SIG-M5 (cell line): ENCODE results near the gene CCNYL1.
"Not testable (repeated sequence)": the region's sequence is repeated elsewhere in the genome, so short reads cannot be mapped to it uniquely, and the experiment has no call there.

Experiments
- DNase-seq: peaks from one replicate; lab custom pipeline; 2025; lab: John Stamatoyannopoulos, UW

Gene CCNYL1

GRCh38 chr2:207697411-207697810, 14.0 kb upstream of the CCNYL1 start:
- DNase-seq: no peak

GRCh38 chr2:207698301-207698700, 13.1 kb upstream of the CCNYL1 start:
- no peak for DNase-seq

- no peak for DNase-seq
Observed at GRCh38 chr2:207704078-207704477, 7.4 kb upstream of the CCNYL1 start.

DNA sequence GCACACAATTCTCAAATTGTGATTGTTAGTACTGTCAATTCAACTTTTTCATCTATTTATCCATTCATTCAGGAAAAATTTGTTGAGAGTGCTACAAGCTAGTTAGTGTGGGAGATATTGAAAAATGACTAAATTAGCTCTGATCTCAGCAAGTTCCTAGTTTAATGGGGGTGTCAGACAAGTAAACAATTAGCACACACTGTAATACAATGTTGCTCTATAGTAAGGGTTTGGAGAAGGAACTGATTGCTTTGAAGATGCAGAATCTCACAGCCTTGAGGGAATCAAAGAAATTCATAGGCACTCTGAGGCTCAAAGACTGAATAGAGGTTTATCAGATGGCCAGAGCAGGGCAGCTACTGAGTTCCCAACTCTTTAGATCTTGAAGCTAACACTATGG, 6.8 kb upstream of the CCNYL1 start:
- DNase-seq: no peak

GRCh38 chr2:207706936-207707860, 4.2 kb upstream of the CCNYL1 start:
- DNase-seq: no peak

GRCh38 chr2:207711750-207712530, 500 bp downstream of the CCNYL1 start:
- DNase-seq: no peak

- DNase-seq: no peak
Observed at GRCh38 chr2:207716056-207716455, 4.6 kb downstream of the CCNYL1 start.

- DNase-seq: no peak
Observed at GRCh38 chr2:207718521-207718920, 7.1 kb downstream of the CCNYL1 start.

GRCh38 chr2:207719008-207719407, 7.6 kb downstream of the CCNYL1 start:
- DNase-seq: no peak

GRCh38 chr2:207719655-207720054, 8.2 kb downstream of the CCNYL1 start:
- not testable (repeated sequence) for DNase-seq

GRCh38 chr2:207720517-207721187, 9.2 kb downstream of the CCNYL1 start:
- DNase-seq: no peak

DNA sequence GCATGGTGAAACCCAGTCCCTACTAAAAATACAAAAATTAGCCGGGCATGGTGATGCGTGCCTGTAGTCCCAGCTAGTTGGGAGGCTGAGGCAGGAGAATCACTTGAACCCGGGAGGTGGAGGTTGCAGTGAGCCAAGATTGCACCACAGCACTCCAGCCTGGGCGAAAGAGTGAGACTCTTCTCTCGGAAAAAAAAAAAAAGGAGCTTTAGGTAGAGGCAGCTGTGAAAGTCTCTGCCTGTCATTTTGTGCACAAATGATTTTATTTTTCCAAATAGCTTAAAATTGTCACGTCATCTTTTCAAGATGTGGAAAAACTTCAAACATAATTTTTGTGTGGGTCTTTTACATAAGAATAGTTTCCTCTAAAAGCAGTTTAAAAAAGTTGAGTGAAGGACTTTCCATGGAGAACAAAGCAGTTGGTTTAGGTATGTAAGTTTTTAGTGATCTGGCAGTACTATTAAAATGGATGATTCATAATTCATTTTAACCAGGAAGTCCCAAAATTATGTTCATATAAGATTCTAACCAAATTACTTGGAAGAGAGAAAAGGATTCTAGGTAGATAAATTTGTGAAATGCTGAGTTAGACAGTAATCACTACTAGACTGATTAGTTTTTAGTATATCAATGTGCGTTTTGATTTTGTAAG, 11.5 kb downstream of the CCNYL1 start:
- no peak for DNase-seq

DNA sequence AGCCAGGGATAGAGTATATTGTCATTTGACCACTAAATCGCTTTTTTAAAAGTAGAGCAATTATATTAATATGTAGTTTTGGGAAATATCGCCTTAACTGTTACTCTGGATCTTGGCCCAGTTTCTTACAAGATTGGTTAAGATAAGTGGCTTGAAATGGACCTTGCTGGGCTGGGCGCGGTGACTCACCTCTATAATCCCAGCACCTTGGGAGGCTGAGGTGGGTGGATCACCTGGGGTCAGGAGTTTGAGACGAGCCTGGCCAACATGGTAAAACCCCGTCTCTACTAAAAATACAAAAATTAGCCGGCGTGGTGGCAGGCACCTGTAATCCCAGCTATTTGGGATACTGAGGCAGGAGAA, 12.0 kb downstream of the CCNYL1 start:
- DNase-seq: not testable (repeated sequence)

- no peak for DNase-seq
Observed at GRCh38 chr2:207724113-207724512, 12.7 kb downstream of the CCNYL1 start.

DNA sequence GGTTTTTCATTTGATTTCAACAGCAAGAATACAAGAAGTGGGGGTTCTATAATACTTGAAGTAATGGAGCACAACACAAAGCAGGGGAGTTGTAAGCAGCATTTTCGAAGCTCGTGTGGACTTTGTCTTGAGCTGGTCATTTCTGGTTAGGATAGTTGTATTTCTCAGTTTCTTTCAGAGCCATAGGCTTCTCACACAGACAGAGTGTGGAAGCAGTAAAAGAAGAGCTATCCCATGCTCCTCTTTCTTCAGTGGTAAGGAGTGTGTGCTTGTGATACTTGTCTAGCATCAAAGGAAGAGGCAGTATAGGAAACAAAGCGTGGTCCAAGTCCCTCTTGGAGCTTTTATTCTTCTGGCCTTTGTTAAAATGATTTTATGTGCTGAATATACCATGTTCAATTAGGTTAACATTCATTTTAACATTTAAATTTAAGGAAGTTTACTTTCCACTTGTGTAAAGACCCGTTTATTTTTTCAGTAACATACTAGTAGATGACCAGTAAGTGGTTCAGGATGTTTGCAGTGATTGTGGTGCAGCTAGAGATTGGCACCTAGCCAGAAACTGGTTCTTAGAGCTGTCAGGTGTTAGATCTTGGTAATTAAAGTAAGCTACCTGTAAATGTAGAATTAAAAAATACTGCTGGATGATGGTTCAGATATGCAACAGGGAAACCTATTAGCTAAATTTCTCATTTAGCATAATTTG, 14.6 kb downstream of the CCNYL1 start:
- DNase-seq: no peak

DNA sequence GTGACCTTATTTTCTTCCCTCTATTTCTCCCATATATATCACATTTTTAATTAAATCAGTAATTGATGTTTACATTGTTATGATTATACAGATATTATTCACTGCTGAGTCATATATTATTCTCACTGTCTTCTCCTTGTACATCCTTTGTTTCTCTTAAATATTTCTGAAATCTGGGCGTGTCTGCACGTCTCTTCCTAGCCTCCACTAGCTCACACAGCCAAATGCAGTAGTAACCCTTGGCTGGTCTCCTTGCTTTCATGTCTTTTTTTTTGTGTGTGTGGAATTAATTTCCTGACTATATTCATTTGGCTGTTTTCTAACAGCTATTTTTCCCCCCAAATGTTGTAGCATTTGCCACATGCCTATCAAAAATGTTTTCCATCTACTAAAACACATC, 15.8 kb downstream of the CCNYL1 start:
- DNase-seq: no peak

DNA sequence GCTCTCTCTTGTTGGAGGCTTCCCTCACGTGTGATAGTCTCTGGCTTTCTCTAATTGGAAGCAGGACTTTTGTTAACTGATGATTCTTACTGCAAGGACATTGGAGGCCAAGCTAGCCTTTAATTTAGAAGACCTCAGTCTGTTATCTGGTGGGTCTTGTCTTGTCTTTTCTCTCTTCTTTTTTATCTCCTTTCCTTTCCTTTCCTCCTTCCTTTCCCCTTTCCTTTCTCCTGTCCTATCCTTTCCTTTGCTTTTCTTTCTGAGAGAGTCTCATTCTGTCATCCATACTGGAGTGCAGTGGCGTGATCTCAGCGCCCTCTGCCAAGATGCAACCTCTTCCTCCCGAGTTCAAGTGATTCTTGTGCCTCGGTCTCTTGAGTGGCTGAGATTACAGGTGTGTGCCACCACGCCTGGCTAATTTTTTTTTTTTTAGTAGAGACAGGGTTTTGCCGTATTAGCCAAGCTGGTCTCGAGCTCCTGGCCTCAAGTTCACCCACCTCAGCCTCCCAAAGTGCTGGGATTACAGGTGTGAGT, 18.1 kb downstream of the CCNYL1 start:
- no peak for DNase-seq

DNA sequence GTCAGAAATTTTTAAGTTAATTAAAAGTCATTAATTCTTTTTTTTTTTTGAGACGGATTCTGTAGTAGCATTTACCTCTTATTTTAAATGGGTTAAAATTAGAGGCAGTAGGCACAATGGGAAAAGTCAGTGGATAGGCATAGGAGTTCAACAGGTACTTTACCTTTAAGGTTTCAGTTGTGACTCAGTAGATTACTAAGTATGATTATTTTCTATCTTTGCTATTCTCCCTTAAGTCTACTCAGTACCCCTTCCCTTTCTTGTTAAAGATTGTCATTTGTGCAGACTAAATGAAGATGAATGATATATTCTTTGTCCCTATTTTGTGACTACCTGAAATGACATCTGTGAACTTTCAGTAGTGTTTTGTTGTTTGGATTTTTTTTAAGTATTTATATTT, 19.7 kb downstream of the CCNYL1 start:
- no peak for DNase-seq

DNA sequence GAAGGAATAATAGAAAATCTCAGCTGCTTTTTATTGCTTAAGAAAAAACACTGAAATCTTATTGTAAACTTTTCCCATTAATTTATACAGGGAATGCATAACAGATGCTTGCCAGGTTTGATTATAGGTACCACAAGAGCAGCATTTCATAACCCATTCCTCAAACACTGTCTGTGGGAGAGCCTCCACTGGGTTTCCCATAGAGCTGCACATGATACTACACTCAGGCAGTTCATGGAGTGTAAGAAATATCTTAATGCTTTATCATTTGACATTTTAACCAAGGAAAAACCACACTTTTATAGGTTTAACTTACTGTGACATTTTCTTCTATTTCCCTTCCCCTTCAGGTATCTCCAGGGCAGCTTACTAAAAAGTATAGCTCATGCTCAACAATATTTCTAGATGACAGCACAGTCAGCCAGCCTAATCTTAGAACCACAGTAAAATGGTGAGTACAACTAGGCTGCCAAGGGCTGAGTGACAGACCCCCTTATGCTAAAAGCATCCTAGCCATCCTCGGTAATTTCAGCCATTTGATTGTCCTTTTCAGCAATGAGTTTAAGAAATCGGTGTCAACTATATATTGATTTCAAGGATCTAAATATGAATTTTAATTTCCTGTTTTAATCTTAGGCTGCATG, 22.3 kb downstream of the CCNYL1 start:
- DNase-seq: no peak

GRCh38 chr2:207734264-207734635, 22.8 kb downstream of the CCNYL1 start:
- no peak for DNase-seq
